A673 (cell line): ENCODE measurements around the gene PKP3.

Experiments
- EZH2 ChIP-seq: fragments of 200-600 bp; sonication (generic); IDR thresholded peaks from 2 replicates; pipeline ENCODE4 v1.6.1; 2017; ENCODE audit warnings: borderline replicate concordance, low read depth, mild to moderate bottlenecking, mixed read lengths, antibody characterized with exemption, low read length; ENCODE audit not compliant: poor library complexity, severe bottlenecking
- TF ChIP-seq, protein P1 (sequence below): fragments of 300-800, 200-600 bp; sonication (generic); conservative IDR thresholded peaks from 2 replicates; pipeline ENCODE4 v1.5.1; 2017; ENCODE audit warnings: low read depth, mild to moderate bottlenecking, antibody characterized with exemption, low read length, moderate library complexity, mixed read lengths

- TF ChIP-seq, protein P1, sequence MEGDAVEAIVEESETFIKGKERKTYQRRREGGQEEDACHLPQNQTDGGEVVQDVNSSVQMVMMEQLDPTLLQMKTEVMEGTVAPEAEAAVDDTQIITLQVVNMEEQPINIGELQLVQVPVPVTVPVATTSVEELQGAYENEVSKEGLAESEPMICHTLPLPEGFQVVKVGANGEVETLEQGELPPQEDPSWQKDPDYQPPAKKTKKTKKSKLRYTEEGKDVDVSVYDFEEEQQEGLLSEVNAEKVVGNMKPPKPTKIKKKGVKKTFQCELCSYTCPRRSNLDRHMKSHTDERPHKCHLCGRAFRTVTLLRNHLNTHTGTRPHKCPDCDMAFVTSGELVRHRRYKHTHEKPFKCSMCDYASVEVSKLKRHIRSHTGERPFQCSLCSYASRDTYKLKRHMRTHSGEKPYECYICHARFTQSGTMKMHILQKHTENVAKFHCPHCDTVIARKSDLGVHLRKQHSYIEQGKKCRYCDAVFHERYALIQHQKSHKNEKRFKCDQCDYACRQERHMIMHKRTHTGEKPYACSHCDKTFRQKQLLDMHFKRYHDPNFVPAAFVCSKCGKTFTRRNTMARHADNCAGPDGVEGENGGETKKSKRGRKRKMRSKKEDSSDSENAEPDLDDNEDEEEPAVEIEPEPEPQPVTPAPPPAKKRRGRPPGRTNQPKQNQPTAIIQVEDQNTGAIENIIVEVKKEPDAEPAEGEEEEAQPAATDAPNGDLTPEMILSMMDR, result no peak
- TF ChIP-seq EZH2, result no peak
These were observed 10.7 kb downstream of the PKP3 start for GRCh38 chr11:404551-405264.
